Hepatocyte (in vitro differentiated cells): ENCODE data around the gene ASIC2. TPM values are rescaled to one million over a fixed set of nuclear protein-coding genes. Genes with fewer than 3 reads are reported as not detected.

ENCODE experiments used
- DNase-seq: peaks from one replicate; pipeline ENCODE4 v3.0.0-alpha.2; 2016; ENCODE audit warnings: low spot score
- H2AFZ ChIP-seq: fragments of 200-600 bp; sonication (generic); 2 replicates; pipeline ENCODE4 v1.6.0; 2016; ENCODE audit warnings: antibody characterized with exemption, mild to moderate bottlenecking
- H3K27ac ChIP-seq: fragments of 200-600 bp; sonication (generic); 2 replicates; pipeline ENCODE4 v1.5.1; 2016; ENCODE audit warnings: mild to moderate bottlenecking
- H3K27me3 ChIP-seq: fragments of 200-600 bp; sonication (generic); 2 replicates; pipeline ENCODE4 v1.6.1; 2016
- H3K36me3 ChIP-seq: fragments of 200-600 bp; sonication (generic); replicated peaks from 2 replicates; pipeline ENCODE4 v1.5.1; 2016; ENCODE audit warnings: low read depth; ENCODE audit not compliant: insufficient read depth
- H3K4me1 ChIP-seq: fragments of 200-600 bp; sonication (generic); 2 replicates; pipeline ENCODE4 v1.5.1; 2016; ENCODE audit warnings: mild to moderate bottlenecking, moderate library complexity; ENCODE audit not compliant: insufficient read depth
- H3K4me2 ChIP-seq: fragments of 200-600 bp; sonication (generic); 2 replicates; pipeline ENCODE4 v1.6.0; 2016
- H3K4me3 ChIP-seq: fragments of 200-600 bp; sonication (generic); 2 replicates; pipeline ENCODE4 v1.5.1; 2016; ENCODE audit warnings: mild to moderate bottlenecking
- H3K79me2 ChIP-seq: fragments of 200-600 bp; sonication (generic); 2 replicates; pipeline ENCODE4 v1.6.0; 2017; ENCODE audit warnings: mild to moderate bottlenecking
- H3K9me2 ChIP-seq: fragments of 200-600 bp; sonication (generic); replicated peaks from 2 replicates; pipeline ENCODE4 v1.6.0; 2017; ENCODE audit warnings: mild to moderate bottlenecking; ENCODE audit not compliant: insufficient read depth
- H3K9me3 ChIP-seq: fragments of 200-600 bp; sonication (generic); 2 replicates; pipeline ENCODE4 v1.5.1; 2016; ENCODE audit warnings: low read depth, mild to moderate bottlenecking
- H4K20me1 ChIP-seq: fragments of 200-600 bp; sonication (generic); 2 replicates; pipeline ENCODE4 v1.6.0; 2016; ENCODE audit warnings: mild to moderate bottlenecking; ENCODE audit not compliant: insufficient read depth, poor library complexity, severe bottlenecking
- EZH2 ChIP-seq: fragments of 200-600 bp; sonication (generic); IDR thresholded peaks from 2 replicates; pipeline ENCODE4 v1.6.1; 2016; ENCODE audit warnings: antibody characterized with exemption, mild to moderate bottlenecking, borderline replicate concordance
- EZH2phosphoT487 ChIP-seq: fragments of 200-600 bp; sonication (generic); IDR thresholded peaks from one replicate; pipeline ENCODE4 v1.6.1; 2018; ENCODE audit warnings: antibody characterized with exemption, mild to moderate bottlenecking, low read depth, moderate library complexity; ENCODE audit not compliant: unreplicated experiment, severe bottlenecking
- WGBS: methylation state at CpG from one replicate; pipeline ENCODE4 v1.1.6; 2016; ENCODE audit warnings: low lambda C conversion rate; ENCODE audit errors: missing lambda C conversion rate; 5-methylcytosine and 5-hydroxymethylcytosine counted together
- polyA plus RNA-seq: library from polyadenylated mRNA; unstranded; fragments of >200 nt; fragmentation: Nextera tagmentation; extraction: Ambion mirVana; gene quantifications from 2 replicates; pipeline ENCODE4 v1.2.1, GENCODE V29; 2016
- total RNA-seq: library from RNA; depleted of rRNA; stranded (reverse); fragments of >200 nt; gene quantifications from 2 replicates; pipeline ENCODE4 v1.2.3, GENCODE V29; 2014
- TF ChIP-seq, protein P1 (sequence below): fragments of 200-600 bp; sonication (generic); IDR thresholded peaks from 2 replicates; pipeline ENCODE4 v1.5.1; 2016; ENCODE audit warnings: antibody characterized with exemption, mild to moderate bottlenecking; ENCODE audit not compliant: poor library complexity

Gene ASIC2
- total and polyA plus RNA-seq, 2 experiments from 2014 or later = 2.3 to 3.3 TPM

DNA sequence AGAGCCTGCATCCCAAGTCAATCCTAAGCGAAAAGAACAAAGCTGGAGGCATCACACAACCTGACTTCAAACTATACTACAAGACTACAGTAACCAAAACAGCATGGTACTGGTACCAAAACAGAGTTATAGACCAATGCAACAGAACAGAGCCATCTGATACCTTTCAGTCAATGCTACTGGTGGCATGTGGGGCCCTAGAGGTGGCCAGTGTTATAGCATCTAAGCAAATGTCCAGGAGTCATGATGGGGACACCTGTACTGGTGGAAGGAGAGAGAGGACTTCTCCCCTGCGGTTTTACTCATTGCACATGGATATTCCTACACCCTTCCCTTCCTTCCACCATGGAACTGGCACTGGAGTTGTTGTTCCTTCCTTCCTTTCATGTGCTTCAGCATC is 6.0 kb upstream of the ASIC2 start:
- Histone ChIP-seq H3K27me3 (peaks cover 42% of the 10 kb centered on the region), H3K36me3 (no peaks in the 10 kb centered on the region), H3K79me2 (no peaks in the 10 kb centered on the region), H3K27ac (no peak overlapping the region), H3K9me3 (no peaks in the 10 kb centered on the region), H3K4me2 (no peak overlapping the region), H2AFZ (no peak overlapping the region), H3K4me3 (no peak overlapping the region), H3K4me1 (no peaks in the 10 kb centered on the region), H4K20me1 (no peaks in the 10 kb centered on the region), H3K9me2 (no peaks in the 10 kb centered on the region)
- WGBS = 85% methylated on average over 2 of the region's 2 CpGs
- TF ChIP-seq EZH2phosphoT487 (no peak), EZH2 (no peak)
- TF ChIP-seq, protein P1, sequence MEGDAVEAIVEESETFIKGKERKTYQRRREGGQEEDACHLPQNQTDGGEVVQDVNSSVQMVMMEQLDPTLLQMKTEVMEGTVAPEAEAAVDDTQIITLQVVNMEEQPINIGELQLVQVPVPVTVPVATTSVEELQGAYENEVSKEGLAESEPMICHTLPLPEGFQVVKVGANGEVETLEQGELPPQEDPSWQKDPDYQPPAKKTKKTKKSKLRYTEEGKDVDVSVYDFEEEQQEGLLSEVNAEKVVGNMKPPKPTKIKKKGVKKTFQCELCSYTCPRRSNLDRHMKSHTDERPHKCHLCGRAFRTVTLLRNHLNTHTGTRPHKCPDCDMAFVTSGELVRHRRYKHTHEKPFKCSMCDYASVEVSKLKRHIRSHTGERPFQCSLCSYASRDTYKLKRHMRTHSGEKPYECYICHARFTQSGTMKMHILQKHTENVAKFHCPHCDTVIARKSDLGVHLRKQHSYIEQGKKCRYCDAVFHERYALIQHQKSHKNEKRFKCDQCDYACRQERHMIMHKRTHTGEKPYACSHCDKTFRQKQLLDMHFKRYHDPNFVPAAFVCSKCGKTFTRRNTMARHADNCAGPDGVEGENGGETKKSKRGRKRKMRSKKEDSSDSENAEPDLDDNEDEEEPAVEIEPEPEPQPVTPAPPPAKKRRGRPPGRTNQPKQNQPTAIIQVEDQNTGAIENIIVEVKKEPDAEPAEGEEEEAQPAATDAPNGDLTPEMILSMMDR = no peak
- no peak for DNase-seq

DNA sequence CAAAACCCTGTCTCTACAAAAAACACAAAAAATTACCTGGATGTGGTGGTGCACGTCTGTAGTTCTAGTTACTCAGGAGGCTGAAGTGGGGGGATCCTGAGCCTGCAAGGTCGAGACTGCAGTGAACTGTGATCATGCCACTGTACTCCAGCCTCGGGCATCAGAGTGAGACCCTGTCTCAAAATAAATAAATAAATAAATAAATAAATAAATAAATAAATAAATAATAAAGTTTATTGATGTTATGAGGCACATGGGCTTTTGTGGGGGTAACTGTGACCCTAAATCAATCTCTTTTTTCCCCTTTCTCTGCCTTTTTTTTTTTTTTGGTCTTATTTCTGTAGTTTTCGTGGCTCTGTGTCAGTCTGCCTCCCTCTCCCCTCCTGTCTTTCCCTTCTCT is 4.5 kb upstream of the ASIC2 start:
- WGBS = 91% methylated on average over 4 of the region's 4 CpGs
- H3K4me1 ChIP-seq = no peaks in the 10 kb centered on the region

DNA sequence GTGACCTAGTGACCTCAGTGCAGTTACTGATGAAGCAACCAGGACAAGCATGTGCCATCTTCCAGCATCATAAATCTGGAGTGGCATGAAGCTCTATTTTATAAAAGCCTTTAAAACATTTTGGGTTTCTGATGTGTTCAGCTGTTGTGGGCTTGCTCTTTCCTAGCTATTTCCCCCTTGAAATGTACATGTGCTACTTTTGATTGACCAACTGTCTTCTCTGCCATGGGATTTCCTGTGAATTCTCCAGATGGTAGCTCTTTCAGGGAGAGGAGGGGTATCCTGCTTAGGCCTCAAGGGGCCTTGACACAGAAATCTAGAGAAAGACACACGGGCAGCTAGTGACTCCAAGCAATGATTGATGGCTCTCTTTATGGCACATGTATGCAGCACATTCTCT is 1.9 kb upstream of the ASIC2 start:
- no peaks in the 10 kb centered on the region for H3K36me3 ChIP-seq
- H3K9me3 ChIP-seq = no peaks in the 10 kb centered on the region
- no peak for DNase-seq
- no peaks in the 10 kb centered on the region for H3K9me2 ChIP-seq
- 80% methylated on average over 1 of the region's 1 CpG for WGBS
- peaks cover 63% of the 10 kb centered on the region for H3K27me3 ChIP-seq
- H3K27ac ChIP-seq = no peak overlapping the region
- no peaks in the 10 kb centered on the region for H3K4me1 ChIP-seq
- H4K20me1 ChIP-seq = no peaks in the 10 kb centered on the region
- TF ChIP-seq, protein P1 = no peak
- TF ChIP-seq EZH2phosphoT487 = no peak
- no peak for TF ChIP-seq EZH2
- H3K4me3 ChIP-seq = no peak overlapping the region
- no peak overlapping the region for H3K4me2 ChIP-seq
- H3K79me2 ChIP-seq = no peaks in the 10 kb centered on the region
- H2AFZ ChIP-seq = no peak overlapping the region

More for the DNA sequence above, 4.5 kb upstream of the ASIC2 start:
- no peak for DNase-seq
- Histone ChIP-seq H3K9me3 (no peaks in the 10 kb centered on the region), H3K27ac (no peak overlapping the region), H3K79me2 (no peaks in the 10 kb centered on the region), H3K4me2 (no peak overlapping the region), H3K36me3 (no peaks in the 10 kb centered on the region), H4K20me1 (no peaks in the 10 kb centered on the region), H3K9me2 (no peaks in the 10 kb centered on the region), H2AFZ (no peak overlapping the region), H3K4me3 (no peak overlapping the region), H3K27me3 (peaks cover 46% of the 10 kb centered on the region)
- TF ChIP-seq EZH2 = no peak
- TF ChIP-seq, protein P1 = no peak
